ENCODE data around the gene DEPP1. TPM values are rescaled to one million over a fixed set of nuclear protein-coding genes. Genes with fewer than 3 reads are reported as not detected.
A peak's percentile ranks its signal among the peaks of the same experiment; 100 is the strongest.

Gene DEPP1
- total RNA-seq, 1 donor from 2014 or later: 309 TPM

GRCh38 chr10:44995581-44995913 is 16.9 kb upstream of the DEPP1 start:
- Histone ChIP-seq H3K4me3 (peak overlapping the region in 1 of 2 donors; percentile 27), H3K27me3 (no peaks in the 10 kb centered on the region), H3K36me3 (no peaks in the 10 kb centered on the region), H3K27ac (peak overlapping the region; percentile 84 to 93), H3K9me3 (no peaks in the 10 kb centered on the region), H3K4me1 (peaks cover 31 to 80% of the 10 kb centered on the region in 2 donors)
- intact Hi-C loops (cut with DNase I): loop anchor here (5.0 kb wide), 1 partner anchor 1027 kb away; no protein-coding TSS in a partner anchor
- no peak for TF ChIP-seq CTCF (IDR thresholded peaks at IDR 0.05)
- DNase-seq (ENCODE audit: low spot score in 2 of 2): no peak

- no peaks in the 10 kb centered on the region for H3K9me3 ChIP-seq
- H3K27ac ChIP-seq: peak overlapping the region; percentile 84 to 93
- H3K4me3 ChIP-seq: no peak overlapping the region
- TF ChIP-seq CTCF (IDR thresholded peaks at IDR 0.05): no peak
- H3K27me3 ChIP-seq: no peaks in the 10 kb centered on the region
- intact Hi-C loops (cut with DNase I): loop anchor here (5.0 kb wide), 1 partner anchor 1027 kb away; no protein-coding TSS in a partner anchor
- peaks cover 31 to 74% of the 10 kb centered on the region in 2 donors for H3K4me1 ChIP-seq
- no peaks in the 10 kb centered on the region for H3K36me3 ChIP-seq
- DNase-seq (ENCODE audit: low spot score in 2 of 2): no peak
Observed at GRCh38 chr10:44994752-44995530, 16.3 kb upstream of the DEPP1 start.

GRCh38 chr10:44993922-44994751 is 15.5 kb upstream of the DEPP1 start:
- TF ChIP-seq CTCF (IDR thresholded peaks at IDR 0.05): no peak
- no peak for DNase-seq (ENCODE audit: low spot score in 2 of 2)
- no peaks in the 10 kb centered on the region for H3K27me3 ChIP-seq
- peak overlapping the region; percentile 84 to 93 for H3K27ac ChIP-seq
- no peak overlapping the region for H3K4me3 ChIP-seq
- H3K4me1 ChIP-seq: peaks cover 31 to 70% of the 10 kb centered on the region in 2 donors
- intact Hi-C loops (cut with DNase I): no loop called here
- no peaks in the 10 kb centered on the region for H3K36me3 ChIP-seq
- H3K9me3 ChIP-seq: no peaks in the 10 kb centered on the region

GRCh38 chr10:44993226-44993921 is 14.8 kb upstream of the DEPP1 start:
- no peaks in the 10 kb centered on the region for H3K36me3 ChIP-seq
- H3K4me1 ChIP-seq: peaks cover 31 to 67% of the 10 kb centered on the region in 2 donors

More at GRCh38 chr10:44993226-44993921, 14.8 kb upstream of the DEPP1 start:
- peak overlapping the region; percentile 72 to 93 for H3K27ac ChIP-seq
- no peak for TF ChIP-seq CTCF (IDR thresholded peaks at IDR 0.05)
- H3K27me3 ChIP-seq: no peaks in the 10 kb centered on the region
- DNase-seq (ENCODE audit: low spot score in 2 of 2): no peak
- intact Hi-C loops (cut with DNase I): no loop called here
- no peaks in the 10 kb centered on the region for H3K9me3 ChIP-seq
- H3K4me3 ChIP-seq: no peak overlapping the region
